HepG2 (cell line): Measurements from ENCODE around the gene CAMK2D. TPM values are rescaled to one million over a fixed set of nuclear protein-coding genes. Genes with fewer than 3 reads are reported as not detected.

Experiments
- ATAC-seq: fragments of 200-7000 bp; cut with Tn5 transposase; 3 replicates; pipeline ENCODE4 v1.9.1; 2020; ENCODE audit warnings: mild to moderate bottlenecking, moderate library complexity
- BruUV-seq: library from RNA; stranded (reverse); fragments of 400-500 nt; replicated peaks from 2 replicates; lab custom pipeline; 2021; lab: Mats Ljungman, UMichigan
- CTCF ChIA-PET: fragments of 300-600 bp; formaldehyde crosslinking; extraction: SDS; loops from one replicate; lab custom pipeline; 2021; ENCODE audit warnings: low total read pairs, inconsistent platforms, low intra/inter-chr PET ratio; lab: Yijun Ruan, JAX
- POLR2A ChIA-PET: fragments of 350-600 bp; sonication (Branson Sonifier 250); formaldehyde crosslinking; loops from one replicate; lab custom pipeline; 2020; ENCODE audit warnings: antibody characterized with exemption, inconsistent platforms; lab: Yijun Ruan, JAX
- DNase-seq: peaks from one replicate; pipeline ENCODE4 v3.0.0-alpha.2; 2015; ENCODE audit warnings: low spot score
- FAIRE-seq: peaks from 3 replicates; lab custom pipeline; 2011; peaks lifted over from hg19 to GRCh38; lab: Jason Lieb, UNC
- H2AFZ ChIP-seq: one replicate; pipeline ENCODE4 v1.6.1; 2011; ENCODE audit warnings: low read length, inconsistent platforms
- H3K27ac ChIP-seq: fragments of 300-600 bp; 3 replicates; pipeline ENCODE4 v1.8.0; 2011; ENCODE audit warnings: mixed run types, mild to moderate bottlenecking, mixed read lengths, low read length, inconsistent platforms; ENCODE audit not compliant: insufficient read depth; ENCODE audit errors: extremely low read length
- H3K27me3 ChIP-seq, 2 experiments: fragments of 200-600 bp in 1 of 2; 2 replicates in 1 of 2; 3 replicates in 1 of 2; pipeline versions ENCODE4 v1.6.0 to v1.8.0; 2011; ENCODE audit warnings: low read length in 2 of 2, mild to moderate bottlenecking in 2 of 2, moderate library complexity in 2 of 2, inconsistent platforms in 1 of 2; ENCODE audit not compliant: insufficient read depth in 2 of 2, control insufficient read depth in 1 of 2
- H3K36me3 ChIP-seq, 2 experiments: fragments of 200-600 bp in 1 of 2; replicated peaks in 1 of 2; 2 replicates in 1 of 2; 3 replicates in 1 of 2; pipeline versions ENCODE4 v1.5.1 to v1.8.0; 2011; ENCODE audit warnings: low read length in 2 of 2, inconsistent platforms in 1 of 2; ENCODE audit not compliant: insufficient read depth in 2 of 2, control insufficient read depth in 1 of 2
- H3K4me1 ChIP-seq: 2 replicates; pipeline ENCODE4 v1.5.1; 2012; ENCODE audit warnings: low read length, inconsistent platforms; ENCODE audit not compliant: insufficient read depth
- H3K4me2 ChIP-seq: 2 replicates; pipeline ENCODE4 v1.6.0; 2011; ENCODE audit warnings: low read depth, low read length, inconsistent platforms
- H3K4me3 ChIP-seq, 3 experiments: fragments of 200-600 bp in 1 of 3; sonication (generic), shearing (Covaris generic) in 1 of 3; replicated peaks in 1 of 3; 2 replicates each; pipeline ENCODE4 v1.5.1; 2011 to 2016; ENCODE audit warnings: low read length in 3 of 3, inconsistent platforms in 2 of 3, low read depth in 2 of 3, mild to moderate bottlenecking in 2 of 3, control low read depth in 1 of 3, mixed read lengths in 1 of 3; ENCODE audit not compliant: insufficient read depth in 1 of 3
- H3K79me2 ChIP-seq: one replicate; pipeline ENCODE4 v1.6.1; 2011; ENCODE audit warnings: low read length, inconsistent platforms; ENCODE audit not compliant: insufficient read depth
- H3K9ac ChIP-seq: 2 replicates; pipeline ENCODE4 v1.6.0; 2011; ENCODE audit warnings: mild to moderate bottlenecking, low read depth, low read length, inconsistent platforms; ENCODE audit not compliant: insufficient read depth
- H3K9me3 ChIP-seq: 2 replicates; pipeline ENCODE4 v1.5.1; 2012; ENCODE audit warnings: mild to moderate bottlenecking, low read length
- H4K20me1 ChIP-seq: 2 replicates; pipeline ENCODE4 v1.6.0; 2011; ENCODE audit warnings: inconsistent platforms, mild to moderate bottlenecking, low read length, moderate library complexity; ENCODE audit not compliant: insufficient read depth
- CEBPB ChIP-seq: IDR thresholded peaks from 2 replicates; pipeline ENCODE4 v1.6.1; 2011; ENCODE audit warnings: low read depth, low read length, improper control_type of control experiment, borderline replicate concordance
- GATAD2A ChIP-seq: IDR thresholded peaks from 2 replicates; pipeline ENCODE4 v1.6.1; 2016
- HDAC6 ChIP-seq: fragments of 200-600 bp; sonication (generic); IDR thresholded peaks from 2 replicates; pipeline ENCODE4 v1.7.0; 2017; ENCODE audit warnings: mild to moderate bottlenecking, antibody characterized with exemption, low read length, low read depth
- KLF9 ChIP-seq: IDR thresholded peaks from 2 replicates; pipeline ENCODE4 v1.6.1; 2016; ENCODE audit warnings: low read depth
- NFATC3 ChIP-seq: sonication (generic); formaldehyde crosslinking; IDR thresholded peaks from 2 replicates; pipeline ENCODE4 v1.5.1; 2020; ENCODE audit warnings: mild to moderate bottlenecking, missing genetic modification reagents
- SSRP1 ChIP-seq: IDR thresholded peaks from 2 replicates; pipeline ENCODE4 v1.6.1; 2016; ENCODE audit warnings: control low read depth
- THAP11 ChIP-seq: IDR thresholded peaks from 2 replicates; pipeline ENCODE4 v1.6.1; 2016; ENCODE audit warnings: missing biosample characterization, missing genetic modification reagents
- ZSCAN20 ChIP-seq: sonication (generic); formaldehyde crosslinking; IDR thresholded peaks from 2 replicates; pipeline ENCODE4 v1.4.0; 2020; ENCODE audit warnings: missing genetic modification reagents, mild to moderate bottlenecking, borderline replicate concordance
- WGBS: methylation state at CpG from one replicate; pipeline ENCODE4 v1.1.6; 2017; ENCODE audit warnings: low lambda C conversion rate; 5-methylcytosine and 5-hydroxymethylcytosine counted together
- in situ Hi-C: cut with HindIII; loops from 2 replicates; pipeline ENCODE4 v1.10.0; 2017; ENCODE audit warnings: low pct_unique_long_range_greater_than_20kb; ENCODE audit not compliant: extremely low pct_ligation_motif_present
- intact Hi-C: fragments of 100-400 bp; cut with micrococcal nuclease; formaldehyde crosslinking; loops from one replicate; pipeline ENCODE4 v1.10.0; 2022; ENCODE audit not compliant: unreplicated experiment
- polyA plus RNA-seq, 8 experiments: library from polyadenylated mRNA; depleted of rRNA in 3 of 8; stranded (reverse) in 7 of 8; unstranded in 1 of 8; fragments of >200 nt; fragmentation: Illumina TruSeq in 4 of 8; extraction: Trizol in 4 of 8; gene quantifications; 2 replicates each; pipeline versions ENCODE4 v1.2.1 to v1.2.3, GENCODE V29; 2011 to 2016; ENCODE audit warnings: low read depth in 4 of 8, missing spikeins in 1 of 8, mixed read lengths in 1 of 8; ENCODE audit not compliant: insufficient read depth in 1 of 8
- total RNA-seq, 5 experiments: library from RNA; depleted of rRNA; stranded (reverse); fragments of >200 nt; fragmentation: Illumina TruSeq; extraction: Trizol; gene quantifications; 2 replicates each; pipeline ENCODE4 v1.2.3, GENCODE V29; 2016; ENCODE audit warnings: low read depth in 1 of 5
- TF ChIP-seq, protein P1 (sequence below): sonication (generic); formaldehyde crosslinking; IDR thresholded peaks from 2 replicates; pipeline ENCODE4 v1.5.0; 2020; ENCODE audit warnings: mild to moderate bottlenecking, missing genetic modification reagents

The CAMK2D gene
- total and polyA plus RNA-seq, 2 of the 13 experiments (the other 11 are each of a cell fraction or from before 2014, with no cell fraction given), result 18.0 to 65.4 TPM

DNA sequence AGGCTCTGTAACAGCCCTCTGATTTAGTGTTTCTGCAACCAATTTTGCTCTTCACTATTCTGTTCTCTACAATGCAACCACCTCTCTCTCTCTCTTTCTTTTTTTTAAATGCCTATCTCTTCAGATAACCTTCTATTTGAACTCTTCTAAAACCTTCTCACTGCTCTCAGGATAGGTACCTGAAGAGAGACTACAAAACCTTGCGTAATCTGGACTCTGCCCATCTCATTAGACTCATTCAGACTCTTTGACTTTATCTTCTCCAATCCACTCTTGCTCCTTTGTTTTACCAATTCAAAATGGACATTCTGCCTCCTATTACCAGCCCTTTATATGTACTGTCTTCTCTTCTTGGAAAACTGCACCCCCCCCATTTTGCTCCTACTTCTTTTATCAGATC lies 291.6 kb downstream of the CAMK2D start (continued):
- TF ChIP-seq, protein P1, sequence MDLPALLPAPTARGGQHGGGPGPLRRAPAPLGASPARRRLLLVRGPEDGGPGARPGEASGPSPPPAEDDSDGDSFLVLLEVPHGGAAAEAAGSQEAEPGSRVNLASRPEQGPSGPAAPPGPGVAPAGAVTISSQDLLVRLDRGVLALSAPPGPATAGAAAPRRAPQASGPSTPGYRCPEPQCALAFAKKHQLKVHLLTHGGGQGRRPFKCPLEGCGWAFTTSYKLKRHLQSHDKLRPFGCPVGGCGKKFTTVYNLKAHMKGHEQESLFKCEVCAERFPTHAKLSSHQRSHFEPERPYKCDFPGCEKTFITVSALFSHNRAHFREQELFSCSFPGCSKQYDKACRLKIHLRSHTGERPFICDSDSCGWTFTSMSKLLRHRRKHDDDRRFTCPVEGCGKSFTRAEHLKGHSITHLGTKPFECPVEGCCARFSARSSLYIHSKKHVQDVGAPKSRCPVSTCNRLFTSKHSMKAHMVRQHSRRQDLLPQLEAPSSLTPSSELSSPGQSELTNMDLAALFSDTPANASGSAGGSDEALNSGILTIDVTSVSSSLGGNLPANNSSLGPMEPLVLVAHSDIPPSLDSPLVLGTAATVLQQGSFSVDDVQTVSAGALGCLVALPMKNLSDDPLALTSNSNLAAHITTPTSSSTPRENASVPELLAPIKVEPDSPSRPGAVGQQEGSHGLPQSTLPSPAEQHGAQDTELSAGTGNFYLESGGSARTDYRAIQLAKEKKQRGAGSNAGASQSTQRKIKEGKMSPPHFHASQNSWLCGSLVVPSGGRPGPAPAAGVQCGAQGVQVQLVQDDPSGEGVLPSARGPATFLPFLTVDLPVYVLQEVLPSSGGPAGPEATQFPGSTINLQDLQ (CRISPR knock-in tag), result no peak
- TF ChIP-seq SSRP1 (CRISPR knock-in tag) (no peak), GATAD2A (0 out of 2 replicates have a peak, but pooled peaks have one; percentile 24), ZSCAN20 (CRISPR knock-in tag) (no peak), HDAC6 (no peak), KLF9 (CRISPR knock-in tag) (no peak), CEBPB (peak; percentile 72; the same call in 1 of the 2 replicates), NFATC3 (CRISPR knock-in tag) (no peak)

DNA sequence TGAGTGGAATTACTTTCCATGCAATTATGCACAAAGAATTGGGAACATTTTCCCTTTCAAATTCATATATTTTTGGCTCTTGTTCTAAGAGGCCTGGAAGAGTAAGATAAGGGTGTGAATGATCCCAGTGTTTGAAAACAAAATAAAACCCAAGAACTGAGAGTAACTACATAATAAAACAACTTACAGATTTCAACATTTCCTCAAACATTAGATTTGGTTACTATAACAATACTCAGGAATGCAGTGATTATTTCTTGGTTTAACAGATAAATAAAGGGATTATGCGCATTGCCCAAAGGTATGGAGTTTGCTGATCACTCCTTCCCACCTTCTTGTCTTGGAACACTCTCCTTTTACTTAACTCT lies 292.5 kb downstream of the CAMK2D start:
- intact Hi-C loops, result no loop called here
- ATAC-seq, result no peak
- ChIA-PET POLR2A (no interaction called here), CTCF (no interaction called here)
- no peak overlapping the region for H2AFZ ChIP-seq
- peaks cover 0 to 8% of the 10 kb centered on the region in 2 experiments; a peak in 2 of 5 replicates for H3K36me3 ChIP-seq
- H3K9ac ChIP-seq, result no peak overlapping the region
- FAIRE-seq, result no peak
- H3K4me1 ChIP-seq, result peaks cover 15% of the 10 kb centered on the region
- in situ Hi-C loops, result no loop called here
- no peaks in the 10 kb centered on the region for H3K27me3 ChIP-seq
- H3K27ac ChIP-seq, result no peak overlapping the region
- DNase-seq, result no peak
- BruUV-seq, result no TSS peak
- WGBS, result 96% methylated on average over 1 of the region's 1 CpG
- H3K4me2 ChIP-seq, result no peak overlapping the region
- TF ChIP-seq THAP11, result no peak
- H3K79me2 ChIP-seq, result no peaks in the 10 kb centered on the region
- no peaks in the 10 kb centered on the region for H3K9me3 ChIP-seq
- H3K4me3 ChIP-seq, result no peak overlapping the region
- H4K20me1 ChIP-seq, result no peaks in the 10 kb centered on the region
